ENCODE results near the gene PET100.

GRCh38 chr19:7644550-7644877 is 14.9 kb downstream of the PET100 start:
- TF ChIP-seq, protein P1, sequence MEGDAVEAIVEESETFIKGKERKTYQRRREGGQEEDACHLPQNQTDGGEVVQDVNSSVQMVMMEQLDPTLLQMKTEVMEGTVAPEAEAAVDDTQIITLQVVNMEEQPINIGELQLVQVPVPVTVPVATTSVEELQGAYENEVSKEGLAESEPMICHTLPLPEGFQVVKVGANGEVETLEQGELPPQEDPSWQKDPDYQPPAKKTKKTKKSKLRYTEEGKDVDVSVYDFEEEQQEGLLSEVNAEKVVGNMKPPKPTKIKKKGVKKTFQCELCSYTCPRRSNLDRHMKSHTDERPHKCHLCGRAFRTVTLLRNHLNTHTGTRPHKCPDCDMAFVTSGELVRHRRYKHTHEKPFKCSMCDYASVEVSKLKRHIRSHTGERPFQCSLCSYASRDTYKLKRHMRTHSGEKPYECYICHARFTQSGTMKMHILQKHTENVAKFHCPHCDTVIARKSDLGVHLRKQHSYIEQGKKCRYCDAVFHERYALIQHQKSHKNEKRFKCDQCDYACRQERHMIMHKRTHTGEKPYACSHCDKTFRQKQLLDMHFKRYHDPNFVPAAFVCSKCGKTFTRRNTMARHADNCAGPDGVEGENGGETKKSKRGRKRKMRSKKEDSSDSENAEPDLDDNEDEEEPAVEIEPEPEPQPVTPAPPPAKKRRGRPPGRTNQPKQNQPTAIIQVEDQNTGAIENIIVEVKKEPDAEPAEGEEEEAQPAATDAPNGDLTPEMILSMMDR (IDR thresholded peaks at IDR 0.05), result no peak
- no peak for TF ChIP-seq ZFX (IDR thresholded peaks at IDR 0.05; ENCODE audit: borderline replicate concordance)
